Endothelial cell of umbilical vein (primary cell): ENCODE measurements around the gene EML6. TPM values are rescaled to one million over a fixed set of nuclear protein-coding genes. Genes with fewer than 3 reads are reported as not detected.

Source experiments
- BruUV-seq: library from RNA; stranded (reverse); fragments of 400-500 nt; replicated peaks from 2 replicates; lab custom pipeline; 2021; lab: Mats Ljungman, UMichigan
- CTCF ChIA-PET: fragments of 300-600, 350-600 bp; sonication (Branson Sonifier 250); formaldehyde crosslinking; loops from one replicate; lab custom pipeline; 2021; ENCODE audit warnings: antibody characterized with exemption, inconsistent platforms; lab: Charles Lee
- POLR2A ChIA-PET: fragments of 300-600, 350-600 bp; sonication (Branson Sonifier 250); formaldehyde crosslinking; loops from one replicate; lab custom pipeline; 2021; ENCODE audit warnings: antibody characterized with exemption, inconsistent platforms; lab: Charles Lee
- DNase-seq: peaks from one replicate; pipeline ENCODE4 v3.0.0-alpha.2; 2011; ENCODE audit warnings: low read depth, low spot score
- FAIRE-seq: peaks from 2 replicates; lab custom pipeline; 2011; peaks lifted over from hg19 to GRCh38; lab: Jason Lieb, UNC
- H2AFZ ChIP-seq: 2 replicates; pipeline ENCODE4 v1.6.0; 2012; ENCODE audit warnings: low read depth, low read length, control low read depth, inconsistent platforms
- H3K27ac ChIP-seq: 2 replicates; pipeline ENCODE4 v1.5.1; 2011; ENCODE audit warnings: low read depth, mild to moderate bottlenecking, control low read depth, low read length, moderate library complexity; ENCODE audit not compliant: insufficient read depth
- H3K27me3 ChIP-seq, 2 experiments: 2 replicates each; pipeline versions ENCODE4 v1.6.0 to v1.6.1; 2011; ENCODE audit warnings: low read length in 2 of 2, mixed read lengths in 1 of 2; ENCODE audit not compliant: control insufficient read depth in 2 of 2, insufficient read depth in 2 of 2
- H3K36me3 ChIP-seq, 2 experiments: 2 replicates in 1 of 2; 3 replicates in 1 of 2; pipeline ENCODE4 v1.5.1; 2011; ENCODE audit warnings: low read length in 2 of 2, mild to moderate bottlenecking in 1 of 2, moderate library complexity in 1 of 2; ENCODE audit not compliant: control insufficient read depth in 2 of 2, insufficient read depth in 2 of 2; ENCODE audit errors: extremely low read depth in 1 of 2
- H3K4me1 ChIP-seq: 3 replicates; pipeline ENCODE4 v1.5.1; 2011; ENCODE audit warnings: mild to moderate bottlenecking, low read length; ENCODE audit not compliant: control insufficient read depth, insufficient read depth; ENCODE audit errors: extremely low read depth
- H3K4me2 ChIP-seq: 2 replicates; pipeline ENCODE4 v1.6.1; 2011; ENCODE audit warnings: low read length, control low read depth, mixed read lengths; ENCODE audit not compliant: insufficient read depth
- H3K4me3 ChIP-seq, 3 experiments: fragments of 200-600 bp in 1 of 3; sonication (generic), shearing (Covaris generic) in 1 of 3; replicated peaks in 1 of 3; 2 replicates each; pipeline ENCODE4 v1.5.1; 2011 to 2016; ENCODE audit warnings: control low read depth in 3 of 3, low read length in 3 of 3, mild to moderate bottlenecking in 2 of 3, inconsistent platforms in 1 of 3, low read depth in 1 of 3, moderate library complexity in 1 of 3; ENCODE audit not compliant: insufficient read depth in 1 of 3
- H3K79me2 ChIP-seq: 2 replicates; pipeline ENCODE4 v1.6.0; 2012; ENCODE audit warnings: low read length, inconsistent platforms; ENCODE audit not compliant: control insufficient read depth, insufficient read depth
- H3K9ac ChIP-seq: replicated peaks from 2 replicates; pipeline ENCODE3; 2011; ENCODE audit warnings: low read length, control low read depth; ENCODE audit not compliant: insufficient read depth; ENCODE audit errors: extremely low read depth
- H3K9me1 ChIP-seq: replicated peaks from 3 replicates; pipeline ENCODE4 v1.6.0; 2011; ENCODE audit warnings: mild to moderate bottlenecking, low read length; ENCODE audit not compliant: control insufficient read depth, insufficient read depth; ENCODE audit errors: extremely low read depth
- H3K9me3 ChIP-seq: replicated peaks from 2 replicates; pipeline ENCODE4 v1.5.1; 2012; ENCODE audit warnings: low read length, inconsistent platforms; ENCODE audit not compliant: control insufficient read depth, insufficient read depth
- H4K20me1 ChIP-seq: replicated peaks from 2 replicates; pipeline ENCODE3; 2011; ENCODE audit warnings: mild to moderate bottlenecking, low read length; ENCODE audit not compliant: control insufficient read depth, insufficient read depth; ENCODE audit errors: extremely low read depth
- CTCF ChIP-seq, 2 donors: IDR thresholded peaks; 1 replicate in 1 of 2; 2 replicates in 1 of 2; pipeline ENCODE4 v1.5.1; 2011; ENCODE audit warnings: low read length in 2 of 2, mild to moderate bottlenecking in 2 of 2, moderate library complexity in 2 of 2, control low read depth in 1 of 2, inconsistent platforms in 1 of 2, low read depth in 1 of 2; ENCODE audit not compliant: insufficient read depth in 1 of 2; ENCODE audit errors: extremely low read depth in 1 of 2
- EZH2 ChIP-seq: IDR thresholded peaks from 2 replicates; pipeline ENCODE4 v1.6.1; 2012; ENCODE audit warnings: borderline replicate concordance, low read depth, mild to moderate bottlenecking, moderate library complexity, low read length, inconsistent platforms; ENCODE audit not compliant: severe bottlenecking
- FOS ChIP-seq: IDR thresholded peaks from 2 replicates; pipeline ENCODE4 v1.6.1; 2011; ENCODE audit warnings: mild to moderate bottlenecking, low read length, moderate library complexity, borderline replicate concordance; ENCODE audit not compliant: insufficient read depth
- GATA2 ChIP-seq: IDR thresholded peaks from 2 replicates; pipeline ENCODE4 v1.7.0; 2011; ENCODE audit warnings: low read depth, mild to moderate bottlenecking, moderate library complexity, mixed read lengths, low read length; ENCODE audit not compliant: insufficient read length, insufficient read depth
- JUN ChIP-seq: IDR thresholded peaks from 2 replicates; pipeline ENCODE4 v1.6.1; 2011; ENCODE audit warnings: borderline replicate concordance, low read depth; ENCODE audit not compliant: insufficient read length, insufficient read depth
- MYC ChIP-seq: IDR thresholded peaks from one replicate; pipeline ENCODE4 v1.6.1; 2011; ENCODE audit warnings: mild to moderate bottlenecking, low read depth, low read length
- POLR2A ChIP-seq: IDR thresholded peaks from 2 replicates; pipeline ENCODE4 v1.6.1; 2012; ENCODE audit warnings: low read depth, mild to moderate bottlenecking, control low read depth, low read length
- POLR2AphosphoS5 ChIP-seq: IDR thresholded peaks from 2 replicates; pipeline ENCODE4 v1.6.1; 2012; ENCODE audit warnings: low read depth, mild to moderate bottlenecking, control low read depth, low read length, moderate library complexity; ENCODE audit not compliant: insufficient read depth
- dilution Hi-C: fragments of 300-500 bp; cut with MboI; formaldehyde crosslinking; loops from one replicate; pipeline ENCODE4 v1.15.0; 2019; ENCODE audit warnings: low sequenced_read_pairs; ENCODE audit not compliant: extremely low pct_ligation_motif_present
- intact Hi-C: fragments of 100-400 bp; cut with micrococcal nuclease; formaldehyde crosslinking; loops from one replicate; pipeline ENCODE4 v1.10.0; 2022
- polyA plus RNA-seq, 4 experiments: library from polyadenylated mRNA; depleted of rRNA in 3 of 4; stranded (reverse) in 3 of 4; unstranded in 1 of 4; fragments of >200 nt; gene quantifications; 2 replicates each; pipeline versions ENCODE4 v1.2.1 to v1.2.3, GENCODE V29; 2011 to 2012; ENCODE audit warnings: missing spikeins in 1 of 4
- total RNA-seq: library from RNA; stranded (reverse); gene quantifications from 2 replicates; pipeline ENCODE4 v1.2.3, GENCODE V29; 2021
- TF ChIP-seq, protein P1 (sequence below): IDR thresholded peaks from 2 replicates; pipeline ENCODE4 v1.6.1; 2011; ENCODE audit not compliant: insufficient read depth, insufficient read length

Gene EML6
- total and polyA plus RNA-seq, 2 donors (not counting 3 experiments of a cell fraction or from before 2014, with no cell fraction given) = 0.79 to 2.1 TPM

DNA sequence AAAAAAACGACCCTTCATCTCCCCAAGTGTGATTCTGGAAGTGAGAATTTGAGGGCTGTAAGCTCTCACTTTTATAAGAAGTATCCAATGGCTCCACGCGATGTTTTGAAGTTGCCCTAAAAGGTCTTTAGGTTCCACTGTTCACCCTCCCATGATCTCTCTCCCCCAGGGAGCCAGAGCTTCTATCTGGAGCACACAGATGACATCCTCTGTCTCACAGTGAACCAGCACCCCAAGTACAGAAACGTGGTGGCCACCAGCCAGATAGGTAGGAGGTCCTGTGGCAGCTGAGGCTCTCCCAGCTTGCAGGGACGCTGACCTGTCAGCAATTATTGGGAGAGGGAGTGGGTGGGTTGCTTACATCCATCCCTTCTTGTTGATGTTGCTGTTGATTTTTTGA is 229.0 kb downstream of the EML6 start:
- no peak overlapping the region for H3K27ac ChIP-seq
- H3K4me3 ChIP-seq = no peak overlapping the region
- H3K4me2 ChIP-seq = no peak overlapping the region
- intact Hi-C loops = no loop called here
- H3K79me2 ChIP-seq = no peaks in the 10 kb centered on the region
- dilution Hi-C loops = no loop called here
- peaks cover 10% of the 10 kb centered on the region for H3K4me1 ChIP-seq
- no peak overlapping the region for H3K9ac ChIP-seq
- peaks cover 0 to 2% of the 10 kb centered on the region in 2 experiments for H3K27me3 ChIP-seq
- no peak overlapping the region for H2AFZ ChIP-seq
- no peaks in the 10 kb centered on the region for H3K9me3 ChIP-seq
- H3K9me1 ChIP-seq = no peaks in the 10 kb centered on the region
- TF ChIP-seq POLR2AphosphoS5 (no peak), POLR2A (no peak), CTCF (IDR thresholded peaks at IDR 0.05; ENCODE audit: extremely low read depth in 1 of 2, insufficient read depth in 1 of 2, low read depth in 1 of 2, low read length in 2 of 2) (no peak), JUN (no peak), FOS (no peak), EZH2 (no peak), MYC (no peak), GATA2 (no peak)
- TF ChIP-seq, protein P1, sequence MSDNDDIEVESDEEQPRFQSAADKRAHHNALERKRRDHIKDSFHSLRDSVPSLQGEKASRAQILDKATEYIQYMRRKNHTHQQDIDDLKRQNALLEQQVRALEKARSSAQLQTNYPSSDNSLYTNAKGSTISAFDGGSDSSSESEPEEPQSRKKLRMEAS = no peak
- CTCF ChIA-PET = interaction anchor here (1.4 to 1.8 kb wide), 2 partner anchors 14 to 53 kb away, joined by 4 to 8 read pairs; no protein-coding TSS in a partner anchor
- FAIRE-seq = no peak
- no TSS peak for BruUV-seq
- H3K36me3 ChIP-seq = no peaks in the 10 kb centered on the region
- POLR2A ChIA-PET = no interaction called here
- no peaks in the 10 kb centered on the region for H4K20me1 ChIP-seq
- DNase-seq = no peak
